Activated naive CD8-positive, alpha-beta T cell treated with anti-CD3 and anti-CD28 coated beads, Interleukin-2, amount 50 U/mL, for 24 hours (primary cell): ENCODE results near the gene XRCC5.
A peak's percentile ranks its signal among the peaks of the same experiment; 100 is the strongest.

Experiments
- ATAC-seq: fragments of 150-1000 bp; cut with Tn5 transposase; one replicate; pipeline ENCODE4 v1.10.0; 2021
- DNase-seq: peaks from one replicate; pipeline ENCODE4 v3.0.0; 2021
- H3K27ac Mint-ChIP-seq: one replicate; pipeline ENCODE4 v1.8.0; 2021; ENCODE audit warnings: mild to moderate bottlenecking, mixed read lengths
- H3K27me3 Mint-ChIP-seq: one replicate; pipeline ENCODE4 v1.8.0; 2021; ENCODE audit warnings: mixed read lengths
- H3K36me3 Mint-ChIP-seq: one replicate; pipeline ENCODE4 v1.8.0; 2021; ENCODE audit warnings: low read depth, mixed read lengths
- H3K4me1 Mint-ChIP-seq: one replicate; pipeline ENCODE4 v1.8.0; 2021; ENCODE audit warnings: mixed read lengths
- H3K4me3 Mint-ChIP-seq: one replicate; pipeline ENCODE4 v1.8.0; 2021; ENCODE audit warnings: mild to moderate bottlenecking, moderate library complexity, mixed read lengths
- H3K9me3 Mint-ChIP-seq: one replicate; pipeline ENCODE4 v1.8.0; 2021; ENCODE audit warnings: mixed read lengths

The XRCC5 gene

DNA sequence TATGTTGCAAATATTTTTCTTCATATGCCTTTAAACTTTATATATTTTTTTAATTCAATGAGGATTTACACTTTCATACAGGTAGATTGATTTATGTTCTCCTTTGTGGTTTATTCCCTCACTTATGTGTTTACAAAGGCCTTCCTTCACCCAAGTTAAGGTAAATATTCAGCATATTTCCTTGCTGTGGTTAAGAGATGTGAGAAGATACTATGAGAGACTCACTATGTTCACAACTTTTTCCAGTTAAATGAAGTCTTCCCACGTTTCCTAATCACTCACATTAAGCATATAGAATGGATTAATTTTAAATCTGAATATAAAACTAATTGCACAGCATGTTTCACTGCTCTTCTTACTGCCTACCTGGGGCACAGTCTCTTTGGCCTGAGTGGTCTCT is 28.1 kb upstream of the XRCC5 start:
- H3K9me3 Mint-ChIP-seq, result no peaks in the 10 kb centered on the region
- ATAC-seq (no peak), DNase-seq (no peak)
- H3K4me1 Mint-ChIP-seq, result peaks cover 55% of the 10 kb centered on the region
- H3K4me3 Mint-ChIP-seq, result peak overlapping the region; percentile 98
- no peaks in the 10 kb centered on the region for H3K27me3 Mint-ChIP-seq
- peak overlapping the region; percentile 91 for H3K27ac Mint-ChIP-seq
- H3K36me3 Mint-ChIP-seq, result no peaks in the 10 kb centered on the region

GRCh38 chr2:216081487-216082116 is 27.5 kb upstream of the XRCC5 start, which contains the start of the genes PECR and TMEM169:
TSS of gene PECR (minus strand) at chr2:216081809. CDS start at chr2:216081741, 68 bp downstream.
TSS of gene TMEM169 (plus strand) at chr2:216081919. CDS start at chr2:216095964, 14,045 bp downstream.
- peaks cover 59% of the 10 kb centered on the region for H3K4me1 Mint-ChIP-seq

GRCh38 chr2:216082117-216082711 is 26.9 kb upstream of the XRCC5 start:
- DNase-seq (peak; percentile 12), ATAC-seq (no peak)
- no peaks in the 10 kb centered on the region for H3K27me3 Mint-ChIP-seq
- peaks cover 59% of the 10 kb centered on the region for H3K4me1 Mint-ChIP-seq
- H3K27ac Mint-ChIP-seq, result peak overlapping the region; percentile 91
- no peaks in the 10 kb centered on the region for H3K9me3 Mint-ChIP-seq
- H3K4me3 Mint-ChIP-seq, result peak overlapping the region; percentile 98
- no peaks in the 10 kb centered on the region for H3K36me3 Mint-ChIP-seq

More at GRCh38 chr2:216081487-216082116, 27.5 kb upstream of the XRCC5 start, which contains the start of the genes PECR and TMEM169:
- Mint-ChIP-seq H3K9me3 (no peaks in the 10 kb centered on the region), H3K27me3 (no peaks in the 10 kb centered on the region), H3K27ac (peak within 1 kb of the TSS; percentile 91), H3K36me3 (no peaks in the 10 kb centered on the region), H3K4me3 (peak within 1 kb of the TSS; percentile 98)
- ATAC-seq, result peak; percentile 94
- peak; percentile 79 for DNase-seq

GRCh38 chr2:216082805-216083204 is 26.3 kb upstream of the XRCC5 start:
- peak; percentile 16 for DNase-seq
- H3K4me1 Mint-ChIP-seq, result peaks cover 59% of the 10 kb centered on the region
- no peaks in the 10 kb centered on the region for H3K27me3 Mint-ChIP-seq
- peak overlapping the region; percentile 98 for H3K4me3 Mint-ChIP-seq
- no peaks in the 10 kb centered on the region for H3K36me3 Mint-ChIP-seq
- ATAC-seq, result no peak
- H3K9me3 Mint-ChIP-seq, result no peaks in the 10 kb centered on the region
- H3K27ac Mint-ChIP-seq, result peak overlapping the region; percentile 32

- H3K36me3 Mint-ChIP-seq, result no peaks in the 10 kb centered on the region
- H3K27ac Mint-ChIP-seq, result peak overlapping the region; percentile 87
- no peak overlapping the region for H3K4me3 Mint-ChIP-seq
- DNase-seq, result peak; percentile 20
- no peaks in the 10 kb centered on the region for H3K9me3 Mint-ChIP-seq
- no peak for ATAC-seq
- peaks cover 57% of the 10 kb centered on the region for H3K4me1 Mint-ChIP-seq
- H3K27me3 Mint-ChIP-seq, result no peaks in the 10 kb centered on the region
Observed at GRCh38 chr2:216083464-216084281, 25.5 kb upstream of the XRCC5 start.

- DNase-seq, result peak; percentile 8
- H3K4me1 Mint-ChIP-seq, result peaks cover 55% of the 10 kb centered on the region
- no peak for ATAC-seq
Observed at GRCh38 chr2:216084547-216084946, 24.6 kb upstream of the XRCC5 start.

GRCh38 chr2:216086207-216086893 is 22.8 kb upstream of the XRCC5 start:
- H3K36me3 Mint-ChIP-seq, result no peaks in the 10 kb centered on the region
- DNase-seq (no peak), ATAC-seq (no peak)
- H3K4me1 Mint-ChIP-seq, result peaks cover 58% of the 10 kb centered on the region
- no peaks in the 10 kb centered on the region for H3K9me3 Mint-ChIP-seq
- H3K27me3 Mint-ChIP-seq, result no peaks in the 10 kb centered on the region
- H3K27ac Mint-ChIP-seq, result no peak overlapping the region
- no peak overlapping the region for H3K4me3 Mint-ChIP-seq

More at GRCh38 chr2:216084547-216084946, 24.6 kb upstream of the XRCC5 start:
- no peaks in the 10 kb centered on the region for H3K27me3 Mint-ChIP-seq
- no peaks in the 10 kb centered on the region for H3K36me3 Mint-ChIP-seq
- no peaks in the 10 kb centered on the region for H3K9me3 Mint-ChIP-seq
- H3K27ac Mint-ChIP-seq, result peak overlapping the region; percentile 87
- peak overlapping the region; percentile 37 for H3K4me3 Mint-ChIP-seq

GRCh38 chr2:216090369-216090786 is 18.8 kb upstream of the XRCC5 start:
- ATAC-seq, result peak; percentile 71
- H3K27ac Mint-ChIP-seq, result no peak overlapping the region
- H3K4me3 Mint-ChIP-seq, result no peak overlapping the region

DNA sequence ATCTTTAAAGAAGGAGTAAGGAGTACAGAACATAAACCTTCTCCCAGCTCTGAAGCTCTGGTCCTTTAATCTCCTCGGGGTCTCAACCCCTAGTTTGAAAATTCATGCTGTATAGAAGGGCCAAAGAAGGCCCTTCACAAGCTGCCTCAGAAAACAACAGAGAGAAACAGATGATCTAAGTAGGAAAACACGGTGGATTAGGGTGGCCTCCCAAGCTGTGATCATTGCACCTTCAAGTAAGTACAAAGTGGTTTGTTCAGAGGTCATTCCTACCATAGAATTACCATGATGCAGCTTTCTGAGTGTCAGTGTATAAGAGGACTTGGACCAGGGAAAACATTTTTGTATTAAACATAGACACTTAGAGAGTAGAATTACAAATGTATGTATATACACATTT is 16.5 kb upstream of the XRCC5 start:
- no peak for ATAC-seq
- Mint-ChIP-seq H3K4me1 (peaks cover 15% of the 10 kb centered on the region), H3K27me3 (no peaks in the 10 kb centered on the region), H3K27ac (no peak overlapping the region), H3K9me3 (no peaks in the 10 kb centered on the region), H3K4me3 (no peak overlapping the region), H3K36me3 (no peaks in the 10 kb centered on the region)
- no peak for DNase-seq

More at GRCh38 chr2:216090369-216090786, 18.8 kb upstream of the XRCC5 start:
- no peaks in the 10 kb centered on the region for H3K27me3 Mint-ChIP-seq
- H3K4me1 Mint-ChIP-seq, result peaks cover 20% of the 10 kb centered on the region
- no peaks in the 10 kb centered on the region for H3K9me3 Mint-ChIP-seq
- no peak for DNase-seq
- H3K36me3 Mint-ChIP-seq, result no peaks in the 10 kb centered on the region

DNA sequence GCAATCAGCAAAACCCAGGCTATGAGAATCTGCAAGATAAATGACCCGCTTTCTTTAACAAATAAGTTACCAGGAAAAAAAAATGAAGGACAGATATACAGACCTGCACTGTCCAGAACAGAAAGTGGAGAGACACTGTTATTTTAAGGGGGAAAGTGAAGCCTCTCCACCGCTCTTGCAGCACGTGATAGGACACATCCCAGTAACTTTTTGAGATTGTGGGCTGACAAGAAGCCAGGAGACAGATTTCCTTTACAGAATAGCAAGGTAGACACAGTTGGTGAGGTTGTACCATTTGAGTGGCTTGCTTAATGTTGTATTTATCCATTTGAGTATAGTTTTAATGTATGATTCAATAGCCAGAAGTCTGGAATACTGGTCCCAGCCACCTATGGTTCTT is 14.4 kb upstream of the XRCC5 start:
- no peak overlapping the region for H3K4me3 Mint-ChIP-seq
- no peaks in the 10 kb centered on the region for H3K9me3 Mint-ChIP-seq
- H3K27ac Mint-ChIP-seq, result no peak overlapping the region
- no peaks in the 10 kb centered on the region for H3K36me3 Mint-ChIP-seq
- H3K27me3 Mint-ChIP-seq, result no peaks in the 10 kb centered on the region
- H3K4me1 Mint-ChIP-seq, result peaks cover 14% of the 10 kb centered on the region
- no peak for DNase-seq
- no peak for ATAC-seq

GRCh38 chr2:216098421-216099334 is 10.5 kb upstream of the XRCC5 start:
- Mint-ChIP-seq H3K4me3 (no peak overlapping the region), H3K4me1 (peaks cover 2% of the 10 kb centered on the region), H3K27me3 (no peaks in the 10 kb centered on the region), H3K36me3 (no peaks in the 10 kb centered on the region), H3K9me3 (no peaks in the 10 kb centered on the region), H3K27ac (no peak overlapping the region)
- DNase-seq (no peak), ATAC-seq (no peak)

DNA sequence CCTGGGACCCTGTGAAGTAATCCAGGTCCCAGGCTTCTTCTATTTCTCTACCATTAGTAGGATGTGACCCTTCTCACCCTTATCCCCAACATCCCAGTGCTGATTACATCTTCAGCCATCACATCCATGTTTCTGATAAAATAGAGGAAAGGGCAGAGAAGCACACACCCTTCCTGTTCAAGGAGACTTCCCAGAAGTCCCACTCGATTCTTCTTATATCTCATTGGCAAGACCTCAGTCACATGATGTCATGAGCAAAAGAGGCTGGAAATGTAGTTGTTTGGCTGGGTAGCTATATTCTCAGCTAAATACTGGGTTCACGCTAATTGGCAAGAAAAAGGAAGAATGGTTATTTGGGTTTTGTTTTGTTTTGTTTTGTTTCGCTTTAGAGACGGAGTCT is 8.0 kb upstream of the XRCC5 start:
- peaks cover 2% of the 10 kb centered on the region for H3K4me1 Mint-ChIP-seq
- no peaks in the 10 kb centered on the region for H3K36me3 Mint-ChIP-seq
- H3K9me3 Mint-ChIP-seq, result no peaks in the 10 kb centered on the region
- H3K27me3 Mint-ChIP-seq, result no peaks in the 10 kb centered on the region
- no peak overlapping the region for H3K4me3 Mint-ChIP-seq
- ATAC-seq (no peak), DNase-seq (no peak)
- H3K27ac Mint-ChIP-seq, result no peak overlapping the region

DNA sequence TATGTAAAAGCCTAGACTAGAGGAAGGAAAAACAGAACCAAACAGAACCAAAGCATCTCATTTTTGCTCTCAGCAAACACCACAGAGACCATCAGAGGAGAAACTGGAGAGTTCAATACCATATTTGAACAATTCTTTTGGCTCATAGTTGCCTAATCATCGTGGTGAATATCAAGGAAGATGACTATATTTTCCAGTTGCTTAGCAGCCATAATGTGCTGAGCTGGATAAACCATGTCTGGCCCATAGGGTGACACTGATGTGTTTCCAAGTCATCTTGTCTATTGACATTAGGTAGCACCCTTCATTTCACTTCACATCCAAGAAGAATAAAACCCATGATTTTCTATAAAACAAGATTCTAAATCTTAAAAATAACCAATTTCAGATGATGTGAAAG is 5.9 kb upstream of the XRCC5 start:
- ATAC-seq, result peak; percentile 31
- no peaks in the 10 kb centered on the region for H3K9me3 Mint-ChIP-seq

More for the DNA sequence above, 5.9 kb upstream of the XRCC5 start:
- Mint-ChIP-seq H3K36me3 (no peaks in the 10 kb centered on the region), H3K4me1 (peaks cover 2% of the 10 kb centered on the region), H3K4me3 (no peak overlapping the region), H3K27me3 (no peaks in the 10 kb centered on the region), H3K27ac (no peak overlapping the region)
- no peak for DNase-seq
